HG02678 (cell line): Measurements from ENCODE around the gene BLOC1S4.
"Not testable (repeated sequence)": the region's sequence is repeated elsewhere in the genome, so short reads cannot be mapped to it uniquely, and the experiment has no call there.

Source experiments
- ATAC-seq: cut with Tn5 transposase; IDR thresholded peaks from one replicate; pipeline ENCODE4 v1.9.1; 2021; ENCODE audit warnings: mild to moderate bottlenecking, moderate library complexity; ENCODE audit not compliant: unreplicated experiment

Gene BLOC1S4

GRCh38 chr4:6734165-6734786 is 18.3 kb downstream of the BLOC1S4 start:
- no peak for ATAC-seq

GRCh38 chr4:6739920-6740319 is 23.9 kb downstream of the BLOC1S4 start:
- no peak for ATAC-seq

GRCh38 chr4:6740347-6740746 is 24.4 kb downstream of the BLOC1S4 start:
- ATAC-seq: no peak

- ATAC-seq: no peak
Observed at GRCh38 chr4:6742507-6742906, 26.5 kb downstream of the BLOC1S4 start.

GRCh38 chr4:6742989-6743388 is 27.0 kb downstream of the BLOC1S4 start:
- no peak for ATAC-seq

GRCh38 chr4:6746721-6747293 is 30.8 kb downstream of the BLOC1S4 start:
- no peak for ATAC-seq

- no peak for ATAC-seq
Observed at GRCh38 chr4:6747294-6748051, 31.5 kb downstream of the BLOC1S4 start.

GRCh38 chr4:6748286-6748685 is 32.3 kb downstream of the BLOC1S4 start:
- ATAC-seq: no peak

- no peak for ATAC-seq
Observed at GRCh38 chr4:6749340-6750171, 33.6 kb downstream of the BLOC1S4 start.

- no peak for ATAC-seq
Observed at GRCh38 chr4:6750286-6751221, 34.6 kb downstream of the BLOC1S4 start.

- ATAC-seq: no peak
Observed at GRCh38 chr4:6751611-6752485, 35.9 kb downstream of the BLOC1S4 start.

- ATAC-seq: no peak
Observed at GRCh38 chr4:6752486-6752829, 36.5 kb downstream of the BLOC1S4 start.

- no peak for ATAC-seq
Observed at GRCh38 chr4:6753103-6753560, 37.2 kb downstream of the BLOC1S4 start.

- no peak for ATAC-seq
Observed at GRCh38 chr4:6753891-6754290, 37.9 kb downstream of the BLOC1S4 start.

GRCh38 chr4:6754481-6755087 is 38.6 kb downstream of the BLOC1S4 start:
- no peak for ATAC-seq

GRCh38 chr4:6755088-6755753 is 39.2 kb downstream of the BLOC1S4 start:
- ATAC-seq: no peak

GRCh38 chr4:6756345-6756744 is 40.4 kb downstream of the BLOC1S4 start:
- not testable (repeated sequence) for ATAC-seq

GRCh38 chr4:6758728-6759127 is 42.8 kb downstream of the BLOC1S4 start:
- no peak for ATAC-seq
